IMR-90 (cell line): ENCODE measurements around the gene SERPINF2. TPM values are rescaled to one million over a fixed set of nuclear protein-coding genes. Genes with fewer than 3 reads are reported as not detected.

Source experiments
- ATAC-seq: fragments of 200-7000 bp; cut with Tn5 transposase; 2 replicates; pipeline ENCODE4 v1.9.1; 2020; ENCODE audit warnings: low read depth, mild to moderate bottlenecking, moderate library complexity
- BruUV-seq: library from RNA; stranded (reverse); fragments of 400-500 nt; replicated peaks from 2 replicates; lab custom pipeline; 2021; lab: Mats Ljungman, UMichigan
- CTCF ChIA-PET: fragments of 300-600 bp; formaldehyde crosslinking; extraction: SDS; loops from one replicate; lab custom pipeline; 2021; ENCODE audit warnings: antibody characterized with exemption; lab: Yijun Ruan, JAX
- POLR2A ChIA-PET: fragments of 300-600 bp; sonication (Branson Sonifier 250); formaldehyde crosslinking; loops from one replicate; lab custom pipeline; 2022; ENCODE audit warnings: antibody characterized with exemption; ENCODE audit not compliant: unreplicated experiment; lab: Charles Lee
- DNase-seq: peaks from one replicate; pipeline ENCODE4 v3.0.0; 2013
- H2AFZ ChIP-seq: replicated peaks from 2 replicates; pipeline ENCODE3; 2013; ENCODE audit warnings: low read length, mild to moderate bottlenecking; ENCODE audit not compliant: poor library complexity
- H2AK5ac ChIP-seq: 2 replicates; pipeline ENCODE4 v1.6.1; 2013; ENCODE audit warnings: low read depth, low read length, inconsistent platforms
- H2AK9ac ChIP-seq: replicated peaks from 2 replicates; pipeline ENCODE3; 2013; ENCODE audit warnings: mild to moderate bottlenecking, low read depth, low read length, moderate library complexity; ENCODE audit not compliant: poor library complexity
- H2BK120ac ChIP-seq: 2 replicates; pipeline ENCODE4 v1.6.1; 2013; ENCODE audit warnings: low read depth, low read length, inconsistent platforms
- H2BK15ac ChIP-seq: 3 replicates; pipeline ENCODE4 v1.6.1; 2013; ENCODE audit warnings: low read depth, low read length, inconsistent platforms
- H2BK20ac ChIP-seq: 2 replicates; pipeline ENCODE4 v1.6.1; 2013; ENCODE audit warnings: low read depth, mild to moderate bottlenecking, inconsistent platforms, low read length, moderate library complexity
- H2BK5ac ChIP-seq: 2 replicates; pipeline ENCODE4 v1.6.1; 2013; ENCODE audit warnings: mild to moderate bottlenecking, low read depth, low read length, inconsistent platforms; ENCODE audit not compliant: poor library complexity, severe bottlenecking
- H3K14ac ChIP-seq: replicated peaks from 2 replicates; pipeline ENCODE4 v1.6.1; 2013; ENCODE audit warnings: low read depth, low read length, inconsistent platforms
- H3K18ac ChIP-seq: 2 replicates; pipeline ENCODE4 v1.6.1; 2013; ENCODE audit warnings: low read depth, low read length, control low read depth
- H3K23ac ChIP-seq: 2 replicates; pipeline ENCODE4 v1.6.1; 2013; ENCODE audit warnings: low read depth, low read length, inconsistent platforms
- H3K27ac ChIP-seq: 2 replicates; pipeline ENCODE4 v1.5.1; 2013; ENCODE audit warnings: mild to moderate bottlenecking, control low read depth, low read length; ENCODE audit not compliant: insufficient read depth
- H3K27me3 ChIP-seq: 2 replicates; pipeline ENCODE4 v1.6.1; 2013; ENCODE audit warnings: low read length; ENCODE audit not compliant: control insufficient read depth, insufficient read depth
- H3K36me3 ChIP-seq: 2 replicates; pipeline ENCODE4 v1.6.1; 2013; ENCODE audit warnings: low read length, mixed read lengths; ENCODE audit not compliant: control insufficient read depth, insufficient read depth
- H3K4ac ChIP-seq: 2 replicates; pipeline ENCODE4 v1.6.1; 2013; ENCODE audit warnings: low read depth, low read length, inconsistent platforms
- H3K4me1 ChIP-seq: 2 replicates; pipeline ENCODE4 v1.6.1; 2013; ENCODE audit warnings: low read length, mixed read lengths; ENCODE audit not compliant: control insufficient read depth, insufficient read depth
- H3K4me2 ChIP-seq: 2 replicates; pipeline ENCODE4 v1.6.1; 2013; ENCODE audit warnings: low read depth, mild to moderate bottlenecking, control low read depth, low read length, moderate library complexity
- H3K4me3 ChIP-seq: 2 replicates; pipeline ENCODE4 v1.5.1; 2013; ENCODE audit warnings: low read depth, mild to moderate bottlenecking, control low read depth, low read length, moderate library complexity; ENCODE audit not compliant: insufficient read depth
- H3K56ac ChIP-seq: 2 replicates; pipeline ENCODE4 v1.6.1; 2013; ENCODE audit warnings: low read length, inconsistent platforms; ENCODE audit not compliant: insufficient read depth; ENCODE audit errors: extremely low read depth
- H3K79me1 ChIP-seq, 2 experiments: 2 replicates each; pipeline ENCODE4 v1.6.1; 2013; ENCODE audit warnings: low read length in 2 of 2, inconsistent platforms in 1 of 2, low read depth in 1 of 2
- H3K9ac ChIP-seq: 2 replicates; pipeline ENCODE4 v1.6.1; 2013; ENCODE audit warnings: low read depth, low read length, control low read depth
- H3K9me1 ChIP-seq: 2 replicates; pipeline ENCODE4 v1.6.1; 2013; ENCODE audit warnings: low read length, inconsistent platforms; ENCODE audit not compliant: insufficient read depth
- H3K9me3 ChIP-seq: 2 replicates; pipeline ENCODE4 v1.6.1; 2013; ENCODE audit warnings: low read length; ENCODE audit not compliant: control insufficient read depth, insufficient read depth
- H4K20me1 ChIP-seq: 2 replicates; pipeline ENCODE4 v1.6.1; 2013; ENCODE audit warnings: low read length, inconsistent platforms; ENCODE audit not compliant: insufficient read depth
- H4K5ac ChIP-seq: 2 replicates; pipeline ENCODE4 v1.6.1; 2013; ENCODE audit warnings: mild to moderate bottlenecking, low read depth, low read length, control low read depth
- H4K8ac ChIP-seq, 2 experiments: 2 replicates each; pipeline ENCODE4 v1.6.1; 2013; ENCODE audit warnings: low read depth in 2 of 2, low read length in 2 of 2, control low read depth in 1 of 2, inconsistent platforms in 1 of 2
- H4K91ac ChIP-seq: 2 replicates; pipeline ENCODE4 v1.6.1; 2013; ENCODE audit warnings: low read depth, low read length, inconsistent platforms; ENCODE audit not compliant: insufficient read depth
- POLR2A ChIP-seq: IDR thresholded peaks from 2 replicates; pipeline ENCODE4 v1.6.1; 2012; ENCODE audit warnings: mild to moderate bottlenecking, low read depth, low read length
- RAD21 ChIP-seq: IDR thresholded peaks from 2 replicates; pipeline ENCODE4 v1.6.1; 2012; ENCODE audit warnings: low read length, improper control_type of control experiment
- WGBS, 2 experiments: methylation state at CpG; one replicate each; pipeline versions ENCODE4 v1.1.5 to v1.1.7; 2013; ENCODE audit warnings: missing lambda C conversion rate in 2 of 2; ENCODE audit not compliant: insufficient read length in 1 of 2; ENCODE audit errors: extremely low coverage in 2 of 2; 5-methylcytosine and 5-hydroxymethylcytosine counted together
- dilution Hi-C: fragments of 300-500 bp; cut with HindIII; formaldehyde crosslinking; loops from one replicate; pipeline ENCODE4 v1.14.3; 2018; ENCODE audit warnings: low sequenced_read_pairs; ENCODE audit not compliant: unreplicated experiment
- in situ Hi-C: fragments of 300-500 bp; cut with MboI; formaldehyde crosslinking; loops from 3 replicates; pipeline ENCODE4 v1.14.3; 2019; ENCODE audit warnings: low sequenced_read_pairs, inconsistent platforms, mixed read lengths
- intact Hi-C: fragments of 100-400 bp; cut with micrococcal nuclease; formaldehyde crosslinking; loops from 2 replicates; pipeline ENCODE4 v1.10.0; 2022
- polyA plus RNA-seq, 3 experiments: library from polyadenylated mRNA; depleted of rRNA; stranded (reverse); fragments of >200 nt; gene quantifications; 2 replicates each; pipeline ENCODE4 v1.2.3, GENCODE V29; 2012; ENCODE audit warnings: low replicate concordance in 1 of 3
- total RNA-seq: library from RNA; depleted of rRNA; stranded (reverse); fragments of >200 nt; gene quantifications from 2 replicates; pipeline ENCODE4 v1.2.3, GENCODE V29; 2012

Gene SERPINF2
- total and polyA plus RNA-seq, 2 of the 4 experiments (the other 2 are of a cell fraction), result not detected

GRCh38 chr17:1713160-1713877 lies 29.4 kb upstream of the SERPINF2 start:
- Histone ChIP-seq H3K9ac (peak overlapping the region; percentile 94), H3K9me1 (peaks cover 12% of the 10 kb centered on the region), H2BK120ac (peak overlapping the region; percentile 67; the same call in 1 of the 2 replicates), H4K91ac (peak overlapping the region; percentile 84), H4K8ac (peak overlapping the region; percentile 26 to 73; a peak in 2 of 4 replicates), H3K18ac (peak overlapping the region; percentile 67; the same call in 1 of the 2 replicates), H3K79me1 (peaks cover 0 to 61% of the 10 kb centered on the region in 2 experiments; a peak in 2 of 4 replicates), H2AK9ac (peak overlapping the region; percentile 32), H3K4me1 (peaks cover 28% of the 10 kb centered on the region), H3K14ac (peak overlapping the region; percentile 98; the same call in 1 of the 2 replicates), H2BK5ac (peak overlapping the region; percentile 89), H3K27me3 (no peaks in the 10 kb centered on the region), H3K4me2 (peak overlapping the region; percentile 86), H3K23ac (peak overlapping the region; percentile 85), H2BK15ac (peak overlapping the region; percentile 15; the same call in 1 of the 3 replicates), H3K4me3 (peak overlapping the region; percentile 56), H2BK20ac (no peak overlapping the region), H3K27ac (peak overlapping the region; percentile 97), H4K5ac (peak overlapping the region; percentile 5; the same call in 1 of the 2 replicates), H2AK5ac (peak overlapping the region; percentile 75), H3K4ac (peak overlapping the region; percentile 94), H3K36me3 (peaks cover 32% of the 10 kb centered on the region), H2AFZ (no peak overlapping the region), H3K56ac (peak overlapping the region; percentile 96), H4K20me1 (peaks cover 54% of the 10 kb centered on the region), H3K9me3 (no peaks in the 10 kb centered on the region)
- dilution Hi-C loops, result no loop called here
- DNase-seq (no peak), ATAC-seq (no peak)
- no peak for TF ChIP-seq POLR2A
- TF ChIP-seq RAD21, result no peak
- ChIA-PET CTCF (interaction anchor here (0.9 to 1.4 kb wide), 2 partner anchors 44 to 71 kb away, joined by 5 read pairs; no protein-coding TSS in a partner anchor), POLR2A (no interaction called here)
- in situ Hi-C loops, result loop anchor here (25.0 kb wide), 1 partner anchor 324 kb away; the partner anchor contains the start of genes DPH1, OVCA2 and RTN4RL1
- 60% methylated on average over 1 of the region's 10 CpGs; no CpG with 5 or more reads in 1 of the 2 experiments for WGBS, 2 experiments
- intact Hi-C loops, result no loop called here
- TSS peak; percentile 46 for BruUV-seq
